Endodermal cell (in vitro differentiated cells): ENCODE measurements around the gene CDH19. TPM values are rescaled to one million over a fixed set of nuclear protein-coding genes. Genes with fewer than 3 reads are reported as not detected.

Experiments used
- DNase-seq: peaks from one replicate; pipeline ENCODE4 v3.0.0-alpha.2; 2017
- H3K27ac ChIP-seq: 2 replicates; pipeline ENCODE4 v1.5.1; 2013; ENCODE audit warnings: mild to moderate bottlenecking, low read depth, low read length, moderate library complexity
- H3K27me3 ChIP-seq: 2 replicates; pipeline ENCODE4 v1.6.1; 2013; ENCODE audit warnings: mild to moderate bottlenecking, low read length, moderate library complexity; ENCODE audit not compliant: insufficient read depth, control insufficient read depth, poor library complexity, severe bottlenecking
- H3K36me3 ChIP-seq: 2 replicates; pipeline ENCODE4 v1.7.0; 2013; ENCODE audit warnings: mild to moderate bottlenecking, low read length, moderate library complexity; ENCODE audit not compliant: control insufficient read depth, insufficient read depth
- H3K4me1 ChIP-seq: one replicate; pipeline ENCODE4 v1.7.0; 2013; ENCODE audit warnings: low read length; ENCODE audit not compliant: control insufficient read depth, insufficient read depth
- H3K4me3 ChIP-seq: 2 replicates; pipeline ENCODE4 v1.5.1; 2013; ENCODE audit warnings: mild to moderate bottlenecking, low read length, moderate library complexity
- H3K9ac ChIP-seq: 2 replicates; pipeline ENCODE4 v1.6.1; 2013; ENCODE audit warnings: mild to moderate bottlenecking, low read length, moderate library complexity; ENCODE audit not compliant: poor library complexity, severe bottlenecking; ENCODE audit errors: extremely low read depth
- H3K9me3 ChIP-seq: 2 replicates; pipeline ENCODE4 v1.6.1; 2013; ENCODE audit warnings: mild to moderate bottlenecking, low read length, moderate library complexity; ENCODE audit not compliant: control insufficient read depth
- H3K27ac Mint-ChIP-seq: 2 replicates; pipeline ENCODE4 v1.8.0; 2020; ENCODE audit warnings: mixed read lengths
- H3K27me3 Mint-ChIP-seq: 2 replicates; pipeline ENCODE4 v1.8.0; 2021; ENCODE audit warnings: mild to moderate bottlenecking, mixed read lengths; ENCODE audit not compliant: insufficient read depth
- H3K36me3 Mint-ChIP-seq: 2 replicates; pipeline ENCODE4 v1.8.0; 2020; ENCODE audit warnings: low read depth, mixed read lengths
- H3K4me1 Mint-ChIP-seq: 2 replicates; pipeline ENCODE4 v1.8.0; 2020; ENCODE audit warnings: mixed read lengths
- H3K4me3 Mint-ChIP-seq: 2 replicates; pipeline ENCODE4 v1.8.0; 2020; ENCODE audit warnings: mild to moderate bottlenecking, moderate library complexity, mixed read lengths
- H3K9me3 Mint-ChIP-seq: 2 replicates; pipeline ENCODE4 v1.8.0; 2020; ENCODE audit warnings: mild to moderate bottlenecking, mixed read lengths
- CTCF ChIP-seq: fragments of 200-600 bp; sonication (generic); conservative IDR thresholded peaks from 2 replicates; pipeline ENCODE4 v1.5.0; 2021; ENCODE audit warnings: antibody characterized with exemption, mild to moderate bottlenecking
- WGBS, 2 experiments: methylation state at CpG; one replicate each; pipeline versions ENCODE4 v1.1.5 to v1.1.7; 2013; ENCODE audit warnings: missing lambda C conversion rate in 2 of 2, mixed read lengths in 1 of 2; ENCODE audit not compliant: insufficient coverage in 1 of 2, insufficient read length in 1 of 2; 5-methylcytosine and 5-hydroxymethylcytosine counted together
- total RNA-seq, 2 donors: library from RNA; stranded (reverse); fragmentation: NEBNext Ultra II Directional in 1 of 2; extraction: Animal tissue kit (Norgen Biotek cat#: 25700) in 1 of 2; gene quantifications; 2 replicates in 1 of 2; 3 replicates in 1 of 2; pipeline ENCODE4 v1.2.1, GENCODE V29; 2021

Gene CDH19
- total RNA-seq, 2 donors from 2014 or later = not detected

- no CpG with 5 or more reads among the region's 1 CpG for WGBS, 2 experiments
- Mint-ChIP-seq H3K27me3 (no peaks in the 10 kb centered on the region), H3K9me3 (no peaks in the 10 kb centered on the region), H3K27ac (no peak overlapping the region), H3K4me1 (no peaks in the 10 kb centered on the region), H3K4me3 (no peak overlapping the region), H3K36me3 (no peaks in the 10 kb centered on the region)
- Histone ChIP-seq H3K27me3 (no peaks in the 10 kb centered on the region), H3K9ac (no peak overlapping the region), H3K4me3 (no peak overlapping the region), H3K36me3 (no peaks in the 10 kb centered on the region), H3K4me1 (no peaks in the 10 kb centered on the region), H3K27ac (no peak overlapping the region), H3K9me3 (no peaks in the 10 kb centered on the region)
- TF ChIP-seq CTCF = no peak
- no peak for DNase-seq
Observed at GRCh38 chr18:66645983-66646382, 42.1 kb upstream of the CDH19 start.

- Histone ChIP-seq H3K4me3 (no peak overlapping the region), H3K9ac (no peak overlapping the region), H3K27ac (no peak overlapping the region), H3K36me3 (no peaks in the 10 kb centered on the region), H3K27me3 (no peaks in the 10 kb centered on the region), H3K4me1 (no peaks in the 10 kb centered on the region), H3K9me3 (no peaks in the 10 kb centered on the region)
- H3K27me3 Mint-ChIP-seq = no peaks in the 10 kb centered on the region
- H3K36me3 Mint-ChIP-seq = no peaks in the 10 kb centered on the region
- H3K27ac Mint-ChIP-seq = no peak overlapping the region
- TF ChIP-seq CTCF = no peak
- no peak overlapping the region for H3K4me3 Mint-ChIP-seq
- no peaks in the 10 kb centered on the region for H3K9me3 Mint-ChIP-seq
- WGBS, 2 experiments = 96% methylated on average over 4 of the region's 4 CpGs; no CpG with 5 or more reads in 1 of the 2 experiments
- DNase-seq = no peak
- H3K4me1 Mint-ChIP-seq = no peaks in the 10 kb centered on the region
Observed at GRCh38 chr18:66641056-66641455, 37.2 kb upstream of the CDH19 start.

GRCh38 chr18:66640431-66640830, 36.5 kb upstream of the CDH19 start:
- Mint-ChIP-seq H3K4me3 (no peak overlapping the region), H3K9me3 (no peaks in the 10 kb centered on the region), H3K27ac (no peak overlapping the region), H3K4me1 (no peaks in the 10 kb centered on the region), H3K36me3 (no peaks in the 10 kb centered on the region), H3K27me3 (no peaks in the 10 kb centered on the region)
- Histone ChIP-seq H3K36me3 (no peaks in the 10 kb centered on the region), H3K4me3 (no peak overlapping the region), H3K9me3 (no peaks in the 10 kb centered on the region), H3K4me1 (no peaks in the 10 kb centered on the region), H3K27me3 (no peaks in the 10 kb centered on the region), H3K27ac (no peak overlapping the region), H3K9ac (no peak overlapping the region)
- TF ChIP-seq CTCF = no peak
- WGBS, 2 experiments = 80 to 82% methylated on average over 1 to 4 of the region's 4 CpGs
- no peak for DNase-seq
